Measurements from ENCODE around the gene TP53TG3F.
"Not testable (repeated sequence)": the region's sequence is repeated elsewhere in the genome, so short reads cannot be mapped to it uniquely, and the experiment has no call there.

The TP53TG3F gene, protein sequence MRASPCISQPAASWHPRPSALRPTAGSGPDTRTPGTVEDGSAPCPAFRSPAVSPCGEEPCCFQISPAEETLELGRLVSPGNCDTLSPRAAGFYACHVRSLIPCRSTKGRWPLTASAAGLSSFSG

DNA sequence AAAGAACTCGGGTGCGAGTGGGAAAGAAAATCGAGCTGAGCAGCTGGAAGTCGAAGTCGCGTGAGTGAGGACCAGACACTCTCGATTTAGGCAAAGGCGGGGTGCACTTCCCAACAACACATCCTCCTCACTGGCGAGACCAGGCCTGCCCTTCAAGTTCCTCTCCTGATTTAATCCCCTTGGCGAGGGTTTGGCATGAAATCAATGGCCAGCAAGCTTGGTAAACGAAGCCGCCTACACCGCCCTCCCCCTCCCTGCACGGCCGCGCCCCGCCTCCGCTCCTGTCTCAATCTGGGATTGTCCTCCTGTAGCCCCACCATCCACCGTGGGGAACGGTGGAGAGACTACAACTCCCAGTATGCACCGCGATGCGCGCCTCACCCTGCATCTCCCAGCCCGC is at the start of gene TP53TG3F:
TP53TG3F (plus strand) TSS at position 301 of the 400 bp plus-strand sequence; CDS start at position 369, 68 bp downstream.
- not testable (repeated sequence) for DNase-seq

GRCh38 chr16:33491611-33492010 is 32.2 kb downstream of the TP53TG3F start:
- not testable (repeated sequence) for DNase-seq

DNA sequence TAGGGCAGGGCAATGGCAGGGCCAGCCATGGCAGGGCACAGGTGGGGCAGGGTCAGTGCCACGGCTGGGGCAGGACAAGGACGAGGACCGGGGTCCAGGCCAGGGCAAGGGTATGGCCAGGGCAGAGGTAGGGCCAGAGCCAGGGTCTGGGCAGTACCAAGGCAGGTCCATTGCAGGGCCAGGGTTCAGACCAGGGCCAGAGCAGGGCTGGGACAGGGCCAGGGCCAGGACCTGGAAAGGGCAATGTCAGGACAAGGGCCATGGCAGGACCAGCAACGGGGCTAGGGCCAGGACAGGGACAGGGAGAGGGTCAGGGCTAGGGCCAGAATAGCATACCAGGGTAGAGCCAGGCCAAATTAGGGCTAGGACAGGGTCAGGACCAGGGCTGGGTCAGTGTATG is 47.8 kb downstream of the TP53TG3F start:
- DNase-seq: not testable (repeated sequence)

- DNase-seq: not testable (repeated sequence)
Observed at GRCh38 chr16:33509070-33509469, 49.7 kb downstream of the TP53TG3F start.

GRCh38 chr16:33509906-33510305 is 50.5 kb downstream of the TP53TG3F start:
- not testable (repeated sequence) for DNase-seq
